Measurements from ENCODE around the gene COX7B. TPM values are rescaled to one million over a fixed set of nuclear protein-coding genes. Genes with fewer than 3 reads are reported as not detected.
A peak's percentile ranks its signal among the peaks of the same experiment; 100 is the strongest.

COX7B gene
- total and polyA plus RNA-seq, 12 donors, result 164 to 1,027 (median 326) TPM

GRCh38 chrX:77945910-77946545, 46.8 kb downstream of the COX7B start:
- DNase-seq, result peak in 3 of 7 donors; percentile 17 to 52 (median 21)
- H3K27ac ChIP-seq, result no peak overlapping the region
- 34 to 60% (median 47%) methylated on average over 7 of the region's 7 CpGs for WGBS, 4 donors

GRCh38 chrX:77946571-77946970, 47.3 kb downstream of the COX7B start:
- 76 to 84% (median 82%) methylated on average over 2 of the region's 2 CpGs for WGBS, 4 donors
- Histone ChIP-seq H3K27me3 (no peaks in the 10 kb centered on the region), H3K4me3 (no peak overlapping the region)

More at GRCh38 chrX:77945910-77946545, 46.8 kb downstream of the COX7B start:
- no peaks in the 10 kb centered on the region for H3K27me3 ChIP-seq
- H3K9me3 ChIP-seq (replicated peaks in 1 of 3), result no peaks in the 10 kb centered on the region
- no peak overlapping the region for H3K4me3 ChIP-seq
- H3K36me3 ChIP-seq (replicated peaks in 1 of 2), result no peaks in the 10 kb centered on the region
- TF ChIP-seq, protein P1, sequence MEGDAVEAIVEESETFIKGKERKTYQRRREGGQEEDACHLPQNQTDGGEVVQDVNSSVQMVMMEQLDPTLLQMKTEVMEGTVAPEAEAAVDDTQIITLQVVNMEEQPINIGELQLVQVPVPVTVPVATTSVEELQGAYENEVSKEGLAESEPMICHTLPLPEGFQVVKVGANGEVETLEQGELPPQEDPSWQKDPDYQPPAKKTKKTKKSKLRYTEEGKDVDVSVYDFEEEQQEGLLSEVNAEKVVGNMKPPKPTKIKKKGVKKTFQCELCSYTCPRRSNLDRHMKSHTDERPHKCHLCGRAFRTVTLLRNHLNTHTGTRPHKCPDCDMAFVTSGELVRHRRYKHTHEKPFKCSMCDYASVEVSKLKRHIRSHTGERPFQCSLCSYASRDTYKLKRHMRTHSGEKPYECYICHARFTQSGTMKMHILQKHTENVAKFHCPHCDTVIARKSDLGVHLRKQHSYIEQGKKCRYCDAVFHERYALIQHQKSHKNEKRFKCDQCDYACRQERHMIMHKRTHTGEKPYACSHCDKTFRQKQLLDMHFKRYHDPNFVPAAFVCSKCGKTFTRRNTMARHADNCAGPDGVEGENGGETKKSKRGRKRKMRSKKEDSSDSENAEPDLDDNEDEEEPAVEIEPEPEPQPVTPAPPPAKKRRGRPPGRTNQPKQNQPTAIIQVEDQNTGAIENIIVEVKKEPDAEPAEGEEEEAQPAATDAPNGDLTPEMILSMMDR (IDR thresholded peaks at IDR 0.05), result no peak
- TF ChIP-seq POLR2A (IDR thresholded peaks at IDR 0.05), result no peak
- H3K4me1 ChIP-seq (replicated peaks in 1 of 2), result no peaks in the 10 kb centered on the region
- intact Hi-C loops (cut with DNase I), result no loop called here

DNA sequence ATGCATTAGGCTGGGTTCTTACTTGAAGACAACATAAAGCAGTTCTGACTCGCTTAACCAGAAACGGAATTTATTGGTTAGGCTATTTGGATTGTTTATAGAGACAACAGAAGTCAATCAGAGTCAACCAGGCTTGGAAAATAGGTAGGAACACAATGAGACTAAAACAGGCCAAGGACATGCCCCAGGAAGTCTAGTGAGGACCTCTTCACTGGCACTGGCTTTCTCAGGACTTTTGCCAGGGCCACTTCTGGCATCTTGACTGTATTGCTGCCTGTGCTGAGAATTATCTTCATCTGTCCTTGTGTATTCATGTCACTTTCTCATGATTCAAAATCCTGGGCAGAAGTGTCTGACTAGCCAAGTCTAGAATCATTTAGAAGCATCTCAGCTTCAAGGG, 50.6 kb downstream of the COX7B start:
- Histone ChIP-seq H3K36me3 (replicated peaks in 1 of 2) (no peaks in the 10 kb centered on the region), H3K27me3 (peaks cover 6% of the 10 kb centered on the region), H3K4me3 (no peak overlapping the region), H3K27ac (no peak overlapping the region), H3K9me3 (replicated peaks in 1 of 3) (no peaks in the 10 kb centered on the region), H3K4me1 (replicated peaks in 1 of 2) (no peaks in the 10 kb centered on the region)
- 54 to 88% (median 65%) methylated on average over 2 of the region's 2 CpGs for WGBS, 4 donors
- TF ChIP-seq POLR2A (IDR thresholded peaks at IDR 0.05), result no peak
- TF ChIP-seq, protein P1 (IDR thresholded peaks at IDR 0.05), result no peak
- intact Hi-C loops (cut with DNase I), result no loop called here
- DNase-seq, result peak in 6 of 7 donors; percentile 16 to 55 (median 34)

More at GRCh38 chrX:77946571-77946970, 47.3 kb downstream of the COX7B start:
- H3K27ac ChIP-seq, result no peak overlapping the region
- H3K36me3 ChIP-seq (replicated peaks in 1 of 2), result no peaks in the 10 kb centered on the region
- H3K9me3 ChIP-seq (replicated peaks in 1 of 3), result no peaks in the 10 kb centered on the region
- no peak for DNase-seq
- no peak for TF ChIP-seq POLR2A (IDR thresholded peaks at IDR 0.05)
- TF ChIP-seq, protein P1 (IDR thresholded peaks at IDR 0.05), result no peak
- intact Hi-C loops (cut with DNase I), result no loop called here
- H3K4me1 ChIP-seq (replicated peaks in 1 of 2), result no peaks in the 10 kb centered on the region

GRCh38 chrX:77952173-77952572, 52.9 kb downstream of the COX7B start:
- DNase-seq, result no peak
- H3K4me3 ChIP-seq, result no peak overlapping the region
- TF ChIP-seq, protein P1 (IDR thresholded peaks at IDR 0.05), result no peak
- TF ChIP-seq POLR2A (IDR thresholded peaks at IDR 0.05), result no peak
- peaks cover 6% of the 10 kb centered on the region for H3K27me3 ChIP-seq
- intact Hi-C loops (cut with DNase I), result no loop called here
- no peaks in the 10 kb centered on the region for H3K36me3 ChIP-seq (replicated peaks in 1 of 2)
- no peaks in the 10 kb centered on the region for H3K4me1 ChIP-seq (replicated peaks in 1 of 2)
- no peak overlapping the region for H3K27ac ChIP-seq
- WGBS, 4 donors, result 62 to 84% (median 71%) methylated on average over 1 of the region's 1 CpG
- no peaks in the 10 kb centered on the region for H3K9me3 ChIP-seq (replicated peaks in 1 of 3)
